Trophoblast cell (in vitro differentiated cells and primary cell): ENCODE results near the gene LRRFIP1.
A peak's percentile ranks its signal among the peaks of the same experiment; 100 is the strongest.

Source experiments
- DNase-seq, 2 donors: peaks; one replicate each; pipeline ENCODE4 v3.0.0-alpha.2; 2016
- H2AFZ ChIP-seq: 2 replicates; pipeline ENCODE4 v1.6.1; 2013; ENCODE audit warnings: low read length, moderate library complexity, mild to moderate bottlenecking; ENCODE audit not compliant: insufficient read depth, poor library complexity
- H2AK5ac ChIP-seq: 2 replicates; pipeline ENCODE4 v1.6.1; 2013; ENCODE audit warnings: mild to moderate bottlenecking, low read length
- H2BK120ac ChIP-seq: 2 replicates; pipeline ENCODE4 v1.6.1; 2013; ENCODE audit warnings: low read length, mild to moderate bottlenecking, moderate library complexity; ENCODE audit not compliant: insufficient read depth, poor library complexity
- H2BK12ac ChIP-seq: 2 replicates; pipeline ENCODE4 v1.6.1; 2013; ENCODE audit warnings: mild to moderate bottlenecking, low read length, moderate library complexity
- H2BK5ac ChIP-seq: 2 replicates; pipeline ENCODE4 v1.6.1; 2013; ENCODE audit warnings: low read length, low read depth, moderate library complexity, mild to moderate bottlenecking; ENCODE audit not compliant: poor library complexity
- H3K14ac ChIP-seq: 2 replicates; pipeline ENCODE4 v1.6.1; 2013; ENCODE audit warnings: mild to moderate bottlenecking, low read length
- H3K18ac ChIP-seq: 2 replicates; pipeline ENCODE4 v1.6.1; 2013; ENCODE audit warnings: mild to moderate bottlenecking, low read length
- H3K23ac ChIP-seq: 2 replicates; pipeline ENCODE4 v1.6.1; 2013; ENCODE audit warnings: low read length
- H3K27ac ChIP-seq: 2 replicates; pipeline ENCODE4 v1.5.1; 2013; ENCODE audit warnings: low read depth, mild to moderate bottlenecking, inconsistent platforms, low read length, moderate library complexity
- H3K27me3 ChIP-seq: 2 replicates; pipeline ENCODE4 v1.6.1; 2013; ENCODE audit warnings: inconsistent platforms, mild to moderate bottlenecking, low read length, moderate library complexity; ENCODE audit not compliant: insufficient read depth
- H3K36me3 ChIP-seq, 2 experiments: 1 replicate in 1 of 2; 2 replicates in 1 of 2; pipeline ENCODE4 v1.6.1; 2013; ENCODE audit warnings: low read length in 2 of 2, mild to moderate bottlenecking in 2 of 2, moderate library complexity in 1 of 2; ENCODE audit not compliant: insufficient read depth in 2 of 2, control insufficient read depth in 1 of 2
- H3K4ac ChIP-seq: 2 replicates; pipeline ENCODE4 v1.6.1; 2013; ENCODE audit warnings: low read depth, mild to moderate bottlenecking, low read length, moderate library complexity
- H3K4me1 ChIP-seq, 2 experiments: 1 replicate in 1 of 2; 2 replicates in 1 of 2; pipeline ENCODE4 v1.6.1; 2013; ENCODE audit warnings: low read length in 2 of 2, mild to moderate bottlenecking in 2 of 2, moderate library complexity in 1 of 2; ENCODE audit not compliant: insufficient read depth in 2 of 2, control insufficient read depth in 1 of 2
- H3K4me2 ChIP-seq: 2 replicates; pipeline ENCODE4 v1.6.1; 2013; ENCODE audit warnings: inconsistent platforms, mild to moderate bottlenecking, low read length, moderate library complexity
- H3K4me3 ChIP-seq: 2 replicates; pipeline ENCODE4 v1.5.1; 2013; ENCODE audit warnings: mild to moderate bottlenecking, low read depth, low read length, inconsistent platforms
- H3K79me1 ChIP-seq: one replicate; pipeline ENCODE4 v1.6.1; 2013; ENCODE audit warnings: low read length
- H3K79me2 ChIP-seq: 2 replicates; pipeline ENCODE4 v1.6.1; 2013; ENCODE audit warnings: low read length, mild to moderate bottlenecking; ENCODE audit not compliant: control insufficient read depth, insufficient read depth, poor library complexity
- H3K9ac ChIP-seq: 2 replicates; pipeline ENCODE4 v1.6.1; 2013; ENCODE audit warnings: mild to moderate bottlenecking, low read length
- H3K9me3 ChIP-seq: 2 replicates; pipeline ENCODE4 v1.6.1; 2013; ENCODE audit warnings: low read depth, mild to moderate bottlenecking, control low read depth, inconsistent platforms, low read length; ENCODE audit not compliant: insufficient read depth
- H4K12ac ChIP-seq: 2 replicates; pipeline ENCODE4 v1.6.1; 2013; ENCODE audit warnings: low read depth, mild to moderate bottlenecking, low read length, moderate library complexity
- H4K8ac ChIP-seq: 2 replicates; pipeline ENCODE4 v1.6.1; 2013; ENCODE audit warnings: low read depth, mild to moderate bottlenecking, low read length, moderate library complexity
- H4K91ac ChIP-seq: one replicate; pipeline ENCODE4 v1.6.1; 2013; ENCODE audit warnings: low read depth, mild to moderate bottlenecking, low read length, moderate library complexity
- WGBS: extraction: QIAGEN DNeasy Blood & Tissue Kit; methylation state at CpG from one replicate; pipeline ENCODE4 v1.1.7; 2013; ENCODE audit warnings: missing lambda C conversion rate; ENCODE audit not compliant: insufficient read length, insufficient coverage; ENCODE audit errors: extremely low coverage; 5-methylcytosine and 5-hydroxymethylcytosine counted together

LRRFIP1 gene

GRCh38 chr2:237732070-237732469 is 104.7 kb downstream of the LRRFIP1 start:
- no CpG with 5 or more reads among the region's 10 CpGs for WGBS
- Histone ChIP-seq H3K79me2 (peaks cover 9% of the 10 kb centered on the region), H4K12ac (no peak overlapping the region)

DNA sequence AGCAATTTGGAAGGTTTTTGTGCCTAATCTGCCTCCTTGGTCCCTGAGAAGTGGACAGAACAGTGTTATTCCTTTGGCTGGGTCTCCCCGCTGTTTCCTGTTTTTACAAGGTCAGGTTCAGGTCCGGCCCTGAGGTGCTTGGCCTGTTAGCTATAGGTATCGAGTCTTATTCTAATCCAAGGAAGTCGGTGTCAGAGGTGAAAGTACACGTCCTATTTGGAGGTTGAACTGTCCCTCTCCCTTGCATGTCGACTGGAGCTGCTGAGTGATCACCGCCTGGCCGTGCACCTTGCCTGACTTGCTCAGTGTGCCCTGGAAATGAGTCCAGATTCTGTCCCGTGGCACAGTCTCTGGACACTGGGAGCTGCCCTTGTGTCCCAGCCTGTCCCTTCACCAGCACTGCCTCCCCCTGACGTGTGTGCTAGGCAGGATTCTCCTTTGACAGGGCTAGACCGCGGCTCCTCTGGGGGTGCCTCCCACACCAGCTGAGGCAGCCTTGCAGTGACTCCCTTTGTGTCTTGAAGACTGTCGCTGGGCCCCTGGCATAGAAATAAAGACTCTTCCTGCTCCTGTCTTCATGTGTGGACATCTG is 105.5 kb downstream of the LRRFIP1 start:
- peak overlapping the region; percentile 4 for H3K27ac ChIP-seq
- no peak overlapping the region for H2BK120ac ChIP-seq
- DNase-seq = peak in 1 of 2 donors; percentile 4
- H2BK5ac ChIP-seq = no peak overlapping the region
- no peak overlapping the region for H3K23ac ChIP-seq
- H3K4me2 ChIP-seq = no peak overlapping the region
- WGBS = no CpG with 5 or more reads among the region's 13 CpGs
- peak overlapping the region; percentile 12 for H2BK12ac ChIP-seq
- no peak overlapping the region for H2AFZ ChIP-seq
- peak overlapping the region; percentile 19 for H2AK5ac ChIP-seq
- H3K4ac ChIP-seq = no peak overlapping the region
- H4K91ac ChIP-seq = peak overlapping the region; percentile 7
- H3K9me3 ChIP-seq = no peaks in the 10 kb centered on the region
- peaks cover 9% of the 10 kb centered on the region for H3K79me2 ChIP-seq
- H3K4me1 ChIP-seq = peaks cover 26 to 37% of the 10 kb centered on the region in 2 experiments
- H4K12ac ChIP-seq = no peak overlapping the region
- peaks cover 3 to 8% of the 10 kb centered on the region in 2 experiments for H3K36me3 ChIP-seq
- H3K14ac ChIP-seq = peak overlapping the region; percentile 14
- H3K18ac ChIP-seq = peak overlapping the region; percentile 34
- no peak overlapping the region for H3K4me3 ChIP-seq
- H4K8ac ChIP-seq = no peak overlapping the region
- H3K79me1 ChIP-seq = peaks cover 14% of the 10 kb centered on the region
- H3K27me3 ChIP-seq = no peaks in the 10 kb centered on the region
- H3K9ac ChIP-seq = no peak overlapping the region

More at GRCh38 chr2:237732070-237732469, 104.7 kb downstream of the LRRFIP1 start:
- H3K4me1 ChIP-seq = peaks cover 27 to 38% of the 10 kb centered on the region in 2 experiments
- peaks cover 16% of the 10 kb centered on the region for H3K79me1 ChIP-seq
- H2BK5ac ChIP-seq = no peak overlapping the region
- H3K23ac ChIP-seq = no peak overlapping the region
- H3K18ac ChIP-seq = no peak overlapping the region
- peak overlapping the region; percentile 16 for H2BK12ac ChIP-seq
- no peak overlapping the region for H2BK120ac ChIP-seq
- no peak overlapping the region for H3K4me2 ChIP-seq
- peak overlapping the region; percentile 43 for H2AFZ ChIP-seq
- H3K14ac ChIP-seq = peak overlapping the region; percentile 15
- H3K9me3 ChIP-seq = no peaks in the 10 kb centered on the region
- no peak overlapping the region for H3K4me3 ChIP-seq
- no peaks in the 10 kb centered on the region for H3K27me3 ChIP-seq
- peak in 1 of 2 donors; percentile 15 for DNase-seq
- H3K27ac ChIP-seq = no peak overlapping the region
- H3K4ac ChIP-seq = no peak overlapping the region
- H4K8ac ChIP-seq = peak overlapping the region; percentile 3
- H2AK5ac ChIP-seq = no peak overlapping the region
- no peak overlapping the region for H3K9ac ChIP-seq
- H3K36me3 ChIP-seq = peaks cover 3 to 7% of the 10 kb centered on the region in 2 experiments
- H4K91ac ChIP-seq = no peak overlapping the region

GRCh38 chr2:237733677-237734300 is 106.4 kb downstream of the LRRFIP1 start:
- Histone ChIP-seq H4K8ac (no peak overlapping the region), H2BK12ac (no peak overlapping the region), H3K79me1 (peaks cover 14% of the 10 kb centered on the region), H3K4me1 (peaks cover 26 to 37% of the 10 kb centered on the region in 2 experiments), H3K4me2 (peak overlapping the region; percentile 31), H2BK5ac (no peak overlapping the region), H3K4ac (no peak overlapping the region), H3K14ac (no peak overlapping the region), H3K9me3 (no peaks in the 10 kb centered on the region), H3K27ac (peak overlapping the region; percentile 54), H3K4me3 (no peak overlapping the region), H4K12ac (no peak overlapping the region), H3K36me3 (peaks cover 3 to 8% of the 10 kb centered on the region in 2 experiments), H3K27me3 (no peaks in the 10 kb centered on the region), H3K79me2 (peaks cover 9% of the 10 kb centered on the region), H2AK5ac (no peak overlapping the region), H3K9ac (no peak overlapping the region), H3K23ac (no peak overlapping the region), H4K91ac (no peak overlapping the region), H3K18ac (no peak overlapping the region), H2BK120ac (no peak overlapping the region), H2AFZ (no peak overlapping the region)
- DNase-seq = peak in 1 of 2 donors; percentile 6
- WGBS = no CpG with 5 or more reads among the region's 13 CpGs

DNA sequence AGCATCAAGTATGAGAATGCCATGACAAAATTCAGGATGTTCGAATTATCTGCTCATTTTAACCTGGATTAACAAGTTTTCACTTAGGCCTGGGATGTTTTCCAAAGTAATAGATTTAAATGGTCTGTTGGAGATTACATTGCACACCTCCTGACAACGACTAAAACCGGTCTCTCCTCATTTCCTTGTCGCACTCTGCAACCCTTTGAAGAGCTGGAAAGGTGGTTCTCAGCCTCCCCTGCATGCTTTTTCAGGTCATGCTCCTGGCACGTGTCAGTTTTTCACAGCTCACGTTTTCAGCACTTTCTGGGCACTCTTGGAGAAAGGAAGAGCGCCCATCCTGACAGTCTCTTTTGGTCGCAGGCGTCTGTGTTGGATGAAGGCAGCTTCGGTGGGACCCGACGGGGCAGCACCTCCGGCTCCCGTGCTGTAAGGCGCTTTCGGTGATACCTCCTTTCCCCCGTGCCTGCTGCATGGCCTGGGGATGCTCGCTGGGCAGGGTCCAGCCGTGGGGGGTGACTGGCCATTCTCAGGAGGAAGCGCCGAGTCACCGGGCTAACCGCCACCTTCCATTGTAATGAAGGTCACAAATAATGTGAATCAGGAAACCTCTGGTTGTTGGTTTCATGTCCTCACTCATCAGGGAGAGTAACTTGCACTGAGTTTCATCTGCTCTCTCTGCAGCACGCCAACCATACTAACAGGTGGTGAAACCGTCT is 107.7 kb downstream of the LRRFIP1 start:
- Histone ChIP-seq H3K23ac (no peak overlapping the region), H4K91ac (no peak overlapping the region), H2AFZ (peak overlapping the region; percentile 17), H3K9me3 (no peaks in the 10 kb centered on the region), H2BK5ac (no peak overlapping the region), H2AK5ac (peak overlapping the region; percentile 57), H3K18ac (peak overlapping the region; percentile 58), H3K27ac (no peak overlapping the region), H3K9ac (no peak overlapping the region), H3K27me3 (no peaks in the 10 kb centered on the region), H4K12ac (no peak overlapping the region), H3K36me3 (peaks cover 3 to 8% of the 10 kb centered on the region in 2 experiments), H3K79me1 (peaks cover 14% of the 10 kb centered on the region), H3K4me2 (no peak overlapping the region), H3K4ac (no peak overlapping the region), H3K79me2 (peaks cover 9% of the 10 kb centered on the region), H3K14ac (peak overlapping the region; percentile 44), H4K8ac (peak overlapping the region; percentile 43), H2BK120ac (peak overlapping the region; percentile 15), H3K4me3 (no peak overlapping the region), H3K4me1 (peaks cover 26 to 37% of the 10 kb centered on the region in 2 experiments), H2BK12ac (peak overlapping the region; percentile 66)
- no CpG with 5 or more reads among the region's 25 CpGs for WGBS
- peak; percentile 50 to 76 for DNase-seq
